GM19468 (cell line): ENCODE data around the gene SPATA22.
"Not testable (repeated sequence)": the region's sequence is repeated elsewhere in the genome, so short reads cannot be mapped to it uniquely, and the experiment has no call there.

ENCODE experiments used
- ATAC-seq: cut with Tn5 transposase; IDR thresholded peaks from one replicate; pipeline ENCODE4 v1.9.1; 2021; ENCODE audit warnings: mild to moderate bottlenecking, moderate library complexity, moderate number of reproducible peaks; ENCODE audit not compliant: unreplicated experiment; ENCODE audit errors: extremely low read depth

Gene SPATA22

DNA sequence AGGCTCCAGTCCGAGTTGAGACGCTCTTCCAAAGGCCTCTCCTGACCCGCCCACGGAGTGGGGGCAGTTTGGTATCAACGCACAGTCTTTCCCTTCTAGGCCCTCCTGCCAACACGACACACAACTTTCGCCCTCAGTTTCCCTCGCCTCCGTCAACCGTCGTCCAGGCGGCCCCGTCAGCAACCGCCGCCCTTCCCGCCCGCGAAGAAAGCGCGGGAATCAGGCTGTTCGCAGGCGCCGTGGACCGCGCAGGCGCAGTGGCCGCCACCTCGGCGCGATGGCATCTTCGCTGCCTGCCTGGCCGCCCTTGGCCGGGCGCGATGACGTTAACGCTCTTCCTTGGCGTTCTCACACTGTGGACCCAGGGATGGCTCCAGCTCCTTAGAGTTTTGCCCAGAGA lies at the start of gene SPATA22:
Gene SPATA22, minus strand, starts transcription at position 221 of the 400 bp plus-strand sequence. CDS start 2,494 bp downstream, outside the sequence.
- no peak for ATAC-seq

DNA sequence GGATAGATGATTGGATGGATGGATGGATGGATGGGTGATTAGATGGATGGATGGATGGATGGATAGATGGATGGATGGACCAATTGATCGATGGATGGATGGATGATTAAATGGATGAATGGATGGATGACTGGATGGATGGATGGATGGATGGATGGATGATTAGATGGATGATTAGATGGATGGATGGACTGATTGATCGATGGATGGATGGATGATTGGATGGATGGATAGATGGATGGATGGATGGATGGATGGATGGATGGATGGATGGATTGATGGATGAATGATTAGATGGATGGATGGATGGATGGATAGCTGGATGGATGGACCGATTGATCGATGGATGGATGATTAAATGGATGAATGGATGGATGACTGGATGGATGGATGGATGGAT lies 47.9 kb upstream of the SPATA22 start:
- not testable (repeated sequence) for ATAC-seq

- no peak for ATAC-seq
Measured at GRCh38 chr17:3514873-3515272, 43.3 kb upstream of the SPATA22 start.

DNA sequence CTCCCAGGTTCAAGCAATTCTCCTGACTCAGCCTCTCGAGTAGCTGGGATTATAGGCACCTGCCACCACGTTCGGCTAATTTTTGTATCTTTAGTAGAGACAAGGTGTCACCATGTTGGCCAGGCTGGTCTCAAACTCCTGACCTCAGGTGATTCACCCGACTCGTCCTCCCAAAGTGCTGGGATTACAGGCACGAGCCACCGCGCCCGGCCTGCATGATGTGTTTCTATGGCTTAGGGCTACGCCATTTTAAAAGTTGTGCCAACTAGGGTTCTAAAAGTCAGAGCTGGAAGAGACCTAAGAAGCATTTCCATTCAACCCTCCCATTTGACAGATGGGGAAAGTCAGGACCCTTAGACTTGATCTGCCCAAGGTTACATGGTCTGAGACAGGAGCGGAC lies 42.5 kb upstream of the SPATA22 start:
- not testable (repeated sequence) for ATAC-seq

- ATAC-seq = no peak
Measured at GRCh38 chr17:3513305-3514035, 41.9 kb upstream of the SPATA22 start.

GRCh38 chr17:3512505-3513171 lies 41.0 kb upstream of the SPATA22 start:
- no peak for ATAC-seq

- no peak for ATAC-seq
Measured at GRCh38 chr17:3511852-3512504, 40.4 kb upstream of the SPATA22 start.

- ATAC-seq = no peak
Measured at GRCh38 chr17:3510090-3510489, 38.5 kb upstream of the SPATA22 start.

DNA sequence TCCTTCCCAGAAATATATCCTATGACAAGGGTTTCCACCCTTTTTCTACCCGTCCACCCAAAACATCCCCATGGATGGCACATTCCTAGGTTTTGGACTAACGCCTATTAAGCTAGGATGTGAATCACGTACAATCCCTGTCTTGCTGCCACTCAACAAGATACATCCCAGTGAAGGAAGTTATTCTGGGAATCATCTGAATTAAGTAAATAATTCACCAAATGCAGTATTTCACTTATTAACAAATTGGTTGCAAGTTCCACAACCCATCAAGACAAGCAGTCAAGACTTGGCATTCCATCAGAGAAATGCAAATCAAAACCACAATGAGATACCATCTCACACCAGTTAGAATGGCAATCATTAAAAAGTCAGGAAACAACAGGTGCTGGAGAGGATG lies 36.2 kb upstream of the SPATA22 start:
- ATAC-seq = no peak

GRCh38 chr17:3507071-3507470 lies 35.5 kb upstream of the SPATA22 start:
- ATAC-seq = no peak

- no peak for ATAC-seq
Measured at GRCh38 chr17:3506054-3506453, 34.4 kb upstream of the SPATA22 start.

DNA sequence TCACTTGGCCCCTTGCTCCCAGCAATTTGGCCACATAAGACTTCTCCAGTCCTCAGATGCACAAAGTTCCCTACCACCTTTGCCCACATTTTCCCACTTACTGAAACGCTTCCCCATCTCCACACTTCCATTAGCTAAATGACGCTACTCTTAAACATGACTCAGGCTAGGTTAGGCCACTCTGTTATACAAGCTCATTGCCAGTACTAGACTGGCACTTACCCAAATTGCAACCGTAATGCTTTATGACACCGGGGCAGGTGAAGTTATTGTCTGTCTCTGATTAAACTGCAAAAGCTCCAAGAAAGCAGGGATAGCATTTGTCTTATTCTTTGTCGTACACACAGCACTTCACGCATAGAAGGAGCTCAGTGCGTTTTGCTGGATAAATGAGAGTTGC lies 33.4 kb upstream of the SPATA22 start:
- ATAC-seq = no peak

- ATAC-seq = no peak
Measured at GRCh38 chr17:3503285-3503684, 31.7 kb upstream of the SPATA22 start.

DNA sequence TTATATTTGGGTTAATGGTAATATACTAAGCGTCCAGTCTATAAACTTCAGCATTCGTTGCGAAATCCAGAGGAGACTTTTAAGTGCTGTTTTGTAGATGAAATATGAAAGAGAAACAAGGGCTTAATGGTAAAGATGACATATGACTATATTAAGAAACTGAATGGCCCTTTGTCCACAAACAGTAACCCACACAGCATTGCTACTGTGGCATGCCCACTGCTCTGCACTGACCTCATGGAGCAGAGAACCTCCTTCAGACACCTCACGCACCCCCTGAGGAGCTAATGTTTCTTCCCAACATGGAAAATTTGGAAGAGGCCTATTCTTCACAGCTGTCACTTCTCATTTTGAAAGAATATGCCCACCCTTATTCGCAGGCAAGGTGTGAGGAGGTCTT lies 30.8 kb upstream of the SPATA22 start:
- ATAC-seq = no peak

DNA sequence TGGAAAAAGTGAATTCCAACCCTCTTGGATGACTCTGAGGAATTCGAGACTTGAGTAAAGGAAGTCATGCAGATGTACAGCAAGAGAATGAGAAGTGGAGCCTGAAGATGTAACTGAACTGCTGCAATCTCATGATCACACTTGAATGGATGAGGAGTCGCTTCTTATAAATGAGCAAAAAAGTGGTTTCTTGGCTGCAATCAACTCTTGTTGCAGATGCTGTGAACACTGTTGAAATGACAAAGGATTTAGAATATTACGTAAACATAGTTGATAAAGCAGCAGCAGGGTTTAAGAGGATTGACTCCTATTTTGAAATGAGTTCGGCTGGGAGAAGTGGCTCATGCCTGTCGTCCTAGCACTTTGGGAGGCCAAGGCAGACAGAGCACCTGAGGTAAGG lies 29.7 kb upstream of the SPATA22 start:
- ATAC-seq = no peak

GRCh38 chr17:3497101-3497500 lies 25.5 kb upstream of the SPATA22 start:
- ATAC-seq = no peak

DNA sequence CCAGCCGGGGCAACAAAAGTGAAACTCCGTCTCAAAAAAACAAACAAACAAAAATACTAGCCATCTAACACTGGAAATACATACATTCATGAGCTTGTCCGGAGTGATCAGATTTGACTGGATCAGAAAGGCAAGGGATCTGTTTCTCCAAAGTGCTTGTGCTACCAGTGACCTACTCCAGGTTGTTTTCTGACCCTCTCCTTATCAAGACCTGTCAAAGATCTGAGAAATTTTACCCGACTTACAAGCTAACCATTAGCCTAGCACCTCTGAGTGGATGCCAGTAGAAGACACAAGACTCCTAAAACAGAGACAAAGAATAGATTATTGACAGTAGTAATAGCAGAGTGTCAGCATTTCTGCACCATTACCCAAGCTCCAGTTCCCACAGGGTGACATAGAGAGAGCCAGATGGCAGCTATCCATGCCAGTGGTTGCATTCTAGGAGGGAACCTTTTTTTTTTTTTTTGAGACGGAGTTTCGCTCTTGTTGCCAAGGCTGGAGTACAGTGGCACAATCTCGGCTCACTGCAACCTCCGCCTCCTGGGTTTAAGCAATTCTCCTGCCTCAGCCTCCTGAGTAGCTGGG lies 14.0 kb upstream of the SPATA22 start:
- ATAC-seq = no peak

GRCh38 chr17:3482852-3483251 lies 11.2 kb upstream of the SPATA22 start:
- no peak for ATAC-seq

DNA sequence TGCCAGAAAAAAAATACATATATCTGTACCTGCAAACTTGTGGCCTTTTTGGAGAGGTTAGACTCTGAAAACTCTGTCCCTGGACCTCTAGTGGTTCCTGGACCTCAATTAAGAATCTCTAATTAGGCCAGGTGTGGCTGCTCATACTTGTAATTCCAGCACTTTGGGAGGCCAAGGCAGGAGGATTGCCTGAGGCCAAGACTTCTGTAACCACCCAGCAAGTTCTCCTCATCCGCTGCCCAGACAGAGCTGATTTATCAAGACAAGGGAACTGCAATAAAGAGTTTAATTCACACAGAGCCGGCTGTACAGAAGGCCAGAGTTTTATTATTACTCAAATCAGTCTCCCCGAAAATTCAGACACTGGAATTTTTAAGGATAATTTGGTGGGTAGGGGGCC lies 8.4 kb upstream of the SPATA22 start:
- ATAC-seq = no peak

DNA sequence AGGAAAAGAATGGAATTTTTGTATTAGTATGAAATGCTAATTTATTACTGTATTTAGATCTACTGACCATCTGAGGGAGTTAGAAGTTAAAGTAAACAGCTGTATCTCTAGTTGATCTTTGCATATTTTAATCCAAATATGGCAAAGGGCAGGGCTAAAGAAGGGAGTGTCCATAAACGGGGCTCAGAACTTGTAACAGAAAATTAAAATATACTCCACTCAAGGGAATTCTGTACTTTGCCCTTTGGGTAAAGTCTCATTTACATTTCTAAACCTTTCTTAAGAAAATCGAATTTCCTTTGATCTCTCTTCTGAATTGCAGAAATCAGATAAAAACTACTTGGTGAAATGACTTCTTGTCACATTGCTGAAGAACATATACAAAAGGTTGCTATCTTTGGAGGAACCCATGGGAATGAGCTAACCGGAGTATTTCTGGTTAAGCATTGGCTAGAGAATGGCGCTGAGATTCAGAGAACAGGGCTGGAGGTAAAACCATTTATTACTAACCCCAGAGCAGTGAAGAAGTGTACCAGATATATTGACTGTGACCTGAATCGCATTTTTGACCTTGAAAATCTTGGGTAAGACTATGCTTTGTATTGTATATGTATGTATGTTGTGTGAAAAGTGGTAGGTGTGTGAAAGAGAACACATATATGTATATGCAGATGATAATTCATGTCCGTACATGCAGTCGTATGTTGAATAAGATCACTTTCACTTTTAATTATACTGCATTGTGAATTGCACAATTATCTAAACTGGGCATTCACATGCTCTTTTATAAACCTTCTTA lies 4.4 kb upstream of the SPATA22 start, which contains the start of gene ASPA:
Gene ASPA, plus strand, starts transcription at position 186 of the 799 bp plus-strand sequence. Its CDS starts 163 bp downstream, at position 349.
- ATAC-seq = no peak
